SIG-M5 (cell line): ENCODE data around the gene GRID2IP.

Experiments used
- DNase-seq: peaks from one replicate; lab custom pipeline; 2025; lab: John Stamatoyannopoulos, UW

The GRID2IP gene

GRCh38 chr7:6447581-6448199, 103.6 kb downstream of the GRID2IP start, which contains the start of gene DAGLB:
DAGLB (minus strand) TSS chr7:6447954; CDS start chr7:6447842, 112 bp downstream.
- DNase-seq, result peak; percentile 11
